ENCODE data around the gene HAVCR1.
"Not testable (repeated sequence)": the region's sequence is repeated elsewhere in the genome, so short reads cannot be mapped to it uniquely, and the experiment has no call there.

HAVCR1 gene

DNA sequence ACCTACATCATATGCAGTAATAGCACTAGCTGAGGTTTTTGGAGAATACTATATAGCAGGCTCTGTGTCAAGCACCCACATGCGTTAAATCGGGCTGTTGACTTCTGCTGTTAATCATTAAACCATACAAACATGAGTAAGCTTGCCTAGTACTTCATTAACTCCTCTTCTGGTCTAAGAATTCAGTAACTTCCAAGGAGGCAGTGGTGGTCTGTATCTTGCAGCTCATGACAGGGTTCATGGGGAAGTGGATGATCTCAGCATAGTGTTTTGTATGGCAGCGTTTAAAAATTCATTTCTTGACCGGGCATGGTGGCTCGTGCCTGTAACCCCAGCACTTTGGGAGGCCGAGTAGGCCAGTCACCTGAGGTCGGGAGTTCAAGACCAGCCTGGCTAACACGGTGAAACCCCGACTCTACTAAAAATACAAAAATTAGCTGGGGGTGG, at the start of gene HAVCR1:
Gene HAVCR1 (minus strand): TSS at position 24 of the 447 bp plus-strand sequence. CDS start 1,173 bp downstream, outside the sequence.
- DNase-seq = no peak

DNA sequence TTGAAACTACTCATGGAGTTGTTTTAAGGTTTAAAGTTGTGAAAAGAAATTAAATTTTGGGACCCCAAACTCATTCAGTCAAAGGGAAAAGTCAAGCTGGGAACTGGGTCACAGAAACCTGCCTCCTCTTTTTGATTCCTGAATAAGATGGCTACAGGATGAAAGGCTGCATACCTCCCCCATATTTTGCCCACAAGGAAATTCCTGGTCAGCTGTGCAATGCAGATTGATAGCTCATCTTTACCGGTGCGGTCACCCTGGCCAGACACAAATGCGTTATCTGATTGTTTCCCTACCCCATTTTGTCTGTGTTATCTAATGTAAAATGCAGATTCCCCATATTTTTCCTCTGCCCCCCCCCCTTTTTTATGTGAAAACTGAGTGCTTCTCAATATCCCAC, 48.6 kb upstream of the HAVCR1 start:
- no peak for DNase-seq

DNA sequence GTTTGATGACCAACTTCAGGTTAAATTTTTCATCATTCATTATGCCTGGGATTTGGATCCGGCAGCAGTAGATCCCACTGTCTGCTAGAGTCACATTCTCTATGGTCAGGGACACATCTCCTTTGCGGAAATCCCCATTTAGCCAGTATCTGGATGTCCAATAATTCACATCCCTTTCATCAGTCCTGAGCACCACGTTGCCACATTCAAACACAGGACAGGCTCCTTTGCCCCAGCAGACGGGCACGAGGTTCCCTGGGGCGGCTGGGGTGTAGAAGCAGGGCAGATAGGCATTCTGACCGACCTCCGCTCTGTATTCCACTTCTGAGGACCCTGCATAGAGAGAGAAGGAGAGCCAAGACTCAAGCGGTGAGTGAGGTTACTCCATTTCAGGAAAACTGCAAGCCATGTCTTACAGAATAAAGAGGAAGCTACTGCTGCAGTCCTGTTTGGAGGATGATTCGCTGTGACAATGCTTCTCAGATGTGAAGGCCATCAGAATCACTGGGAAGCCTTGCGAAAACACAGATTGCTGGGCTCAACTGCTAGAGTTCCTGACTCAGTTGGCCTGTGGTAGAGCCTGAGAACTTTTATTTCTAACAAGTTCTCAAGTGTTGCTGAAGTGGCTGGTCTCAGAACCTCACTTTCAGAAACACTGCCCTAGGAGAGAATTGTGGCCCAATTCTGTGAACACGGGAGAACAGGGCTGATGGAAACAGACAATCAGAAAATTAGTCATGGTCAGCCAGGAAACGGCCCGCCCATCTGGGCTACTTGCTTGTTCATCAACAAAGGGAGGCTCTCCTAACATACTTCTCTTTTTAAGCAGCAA, 47.9 kb upstream of the HAVCR1 start:
- DNase-seq = no peak

DNA sequence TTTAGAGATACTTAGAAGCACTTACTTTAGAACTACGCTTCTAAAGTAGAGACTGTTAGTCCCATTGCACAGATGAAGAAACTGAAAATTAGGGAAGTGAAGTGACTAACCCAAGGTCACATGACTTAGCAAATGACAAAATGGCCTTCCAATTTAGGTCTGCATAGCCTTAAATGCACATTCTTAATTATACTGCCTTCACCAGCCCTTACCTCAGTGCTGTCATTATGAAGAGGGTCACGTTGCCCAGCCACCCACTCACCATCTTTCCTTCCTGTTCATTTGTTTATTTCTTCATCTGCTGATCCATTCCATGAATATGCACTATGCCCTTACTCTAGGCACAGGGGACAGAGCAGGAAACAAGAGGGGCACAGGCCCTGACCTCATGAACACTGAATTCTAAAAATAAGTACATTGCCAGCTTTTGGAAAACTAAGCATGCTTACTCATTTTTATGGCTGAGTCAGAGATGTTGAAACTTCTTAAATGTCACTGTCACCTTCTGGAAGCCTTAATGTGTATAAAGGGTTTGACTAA, 41.3 kb upstream of the HAVCR1 start:
- no peak for DNase-seq

DNA sequence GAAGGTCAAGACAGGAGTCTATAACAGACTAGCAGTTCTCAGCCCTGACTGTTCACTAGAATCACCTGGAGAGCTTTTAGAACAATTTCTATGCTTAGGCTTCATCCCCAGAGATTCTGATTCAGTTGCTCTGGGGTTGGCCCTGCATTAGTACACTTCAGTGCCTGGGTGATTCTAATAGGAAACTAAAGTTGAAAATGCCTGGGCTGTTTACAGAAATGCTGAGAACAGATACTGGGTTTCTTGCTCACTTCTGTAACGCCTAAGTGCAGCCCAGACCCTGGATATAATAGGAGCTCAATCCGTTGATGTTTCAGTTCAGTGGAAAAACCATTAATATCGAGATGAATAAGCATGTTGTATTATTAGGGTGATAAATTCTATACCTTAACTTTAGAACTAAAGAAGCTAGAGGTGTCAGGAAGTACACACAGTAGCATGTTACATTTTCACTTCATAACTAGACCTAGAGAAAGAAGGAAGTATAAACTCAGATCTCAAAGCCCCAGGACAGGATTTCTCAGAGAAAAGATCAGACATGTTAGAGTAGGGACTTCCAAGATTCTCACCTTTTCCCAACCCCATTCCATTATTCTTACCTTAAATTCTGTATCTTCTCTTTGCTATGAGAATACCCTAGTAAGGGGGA, 29.6 kb upstream of the HAVCR1 start:
- no peak for DNase-seq

DNA sequence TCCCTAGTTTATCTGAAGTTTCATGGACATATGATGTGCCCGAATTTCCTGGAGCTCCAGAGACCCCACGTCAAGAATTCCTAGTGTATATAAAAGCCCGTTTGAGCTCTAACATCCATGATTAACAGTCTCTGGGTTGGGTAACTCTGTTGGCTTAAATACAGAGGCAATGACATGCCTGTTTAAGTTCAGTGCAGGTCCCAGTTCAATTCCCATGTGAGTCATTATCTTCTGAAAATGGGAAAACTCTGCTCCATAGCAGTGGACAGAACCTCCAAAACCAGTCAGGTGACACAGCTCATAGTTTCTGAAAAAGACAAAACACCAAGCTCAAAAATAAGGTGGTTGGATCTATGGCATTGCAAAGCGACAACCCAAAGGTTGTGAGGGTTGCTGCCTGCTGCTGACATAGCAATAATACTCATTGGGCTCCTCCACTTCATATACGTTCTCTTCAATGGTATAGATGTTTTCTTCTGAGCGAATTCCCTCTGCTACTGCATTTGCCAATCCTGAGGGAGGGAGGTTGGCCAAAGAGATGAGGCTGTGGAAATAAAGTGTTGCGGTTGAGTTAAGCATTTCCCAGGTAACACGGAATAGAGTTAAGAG, 27.9 kb upstream of the HAVCR1 start:
- DNase-seq = no peak

DNA sequence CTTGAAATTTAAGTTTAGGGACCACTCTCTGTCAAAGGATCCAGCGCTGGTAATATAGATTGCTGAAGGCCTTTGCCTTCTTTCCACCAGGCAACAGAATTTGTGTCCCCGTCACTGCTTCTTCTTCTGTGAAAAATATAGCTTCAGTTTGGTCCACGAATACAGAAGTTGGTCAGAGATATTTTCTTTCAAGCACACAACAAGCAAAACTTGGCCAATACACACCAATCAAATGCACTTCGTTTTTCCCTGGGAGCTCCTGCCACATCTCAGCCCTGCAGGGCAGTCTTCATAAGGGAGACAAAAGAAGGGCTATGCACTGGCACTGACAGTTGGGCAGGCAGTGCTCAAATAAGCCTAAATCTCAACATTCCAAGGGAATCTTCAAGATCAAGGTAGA, 27.0 kb upstream of the HAVCR1 start:
- no peak for DNase-seq

DNA sequence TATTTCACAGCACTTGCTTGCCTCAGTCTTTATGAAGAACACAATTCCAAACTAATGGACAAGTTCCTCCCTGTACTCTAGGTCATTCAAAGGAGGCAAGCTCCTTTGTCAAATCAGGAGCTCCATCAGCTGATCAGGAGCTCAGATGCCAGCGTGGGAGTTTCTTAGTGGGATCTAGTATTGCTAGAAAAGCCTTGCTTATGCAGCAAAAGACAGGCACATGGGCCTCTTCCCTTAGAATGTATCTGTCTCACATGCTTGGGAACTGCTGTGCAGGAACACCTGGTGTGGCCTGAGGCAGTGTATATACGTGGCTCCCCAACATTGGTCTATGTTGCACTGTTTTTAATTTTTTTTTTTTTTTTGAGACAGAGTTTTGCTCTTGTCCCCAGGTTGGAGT, 21.4 kb upstream of the HAVCR1 start:
- no peak for DNase-seq

DNA sequence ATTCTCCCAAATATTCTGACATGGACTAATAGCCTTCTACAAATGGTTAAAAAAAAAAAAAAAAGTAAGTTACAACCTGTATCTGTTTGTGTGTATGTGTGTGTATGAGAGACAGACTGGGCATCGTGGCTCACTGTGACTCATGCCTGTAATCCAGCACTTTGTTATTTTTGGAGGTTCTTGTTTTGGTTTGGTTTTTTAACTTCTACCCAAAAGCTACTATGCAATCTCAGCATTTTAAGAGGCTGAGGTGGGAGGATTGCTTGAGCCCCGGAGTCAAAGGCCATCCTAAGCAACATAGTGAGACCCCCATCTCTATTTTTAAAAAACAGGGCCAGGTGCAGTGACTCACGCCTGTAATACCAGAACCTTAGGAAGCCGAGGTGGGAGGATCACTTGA, 17.6 kb upstream of the HAVCR1 start:
- no peak for DNase-seq

DNA sequence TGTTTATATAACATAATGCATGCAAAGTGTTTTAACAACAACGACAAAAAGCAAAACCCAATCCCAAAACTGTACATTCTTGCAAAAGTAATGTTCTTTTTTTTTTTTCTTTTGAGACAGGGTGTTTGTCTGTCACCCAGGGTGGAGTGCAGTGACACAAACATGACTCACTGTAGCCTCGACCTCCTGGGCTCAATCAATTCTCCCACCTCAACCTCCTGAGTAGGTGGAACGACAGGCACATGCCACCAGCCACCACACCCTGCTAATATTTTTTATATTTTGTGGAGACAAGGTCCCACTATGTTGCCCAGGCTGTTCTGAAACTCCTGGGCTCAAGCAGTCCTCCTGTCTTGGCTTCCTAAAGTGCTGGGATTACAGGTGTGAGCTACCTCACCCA, 13.6 kb upstream of the HAVCR1 start:
- DNase-seq = no peak

DNA sequence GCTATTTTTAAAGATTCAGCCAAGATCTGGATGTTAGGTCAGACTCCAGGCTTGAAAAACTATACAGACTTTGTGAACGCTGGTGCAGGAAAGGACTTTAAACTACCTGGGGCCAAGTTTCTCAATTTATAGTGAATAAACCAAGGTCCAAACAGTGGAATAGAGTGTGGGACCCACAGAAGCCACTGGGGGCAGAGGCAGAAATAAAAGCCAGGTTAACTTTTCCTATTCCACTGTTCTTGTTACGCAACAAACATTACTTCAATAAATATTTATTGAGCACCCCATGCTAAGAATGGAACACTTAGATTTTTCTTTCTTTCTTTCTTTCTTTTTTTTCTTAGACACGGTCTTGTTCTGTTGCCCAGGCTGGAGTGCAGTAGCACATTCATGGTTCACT, 11.0 kb upstream of the HAVCR1 start:
- no peak for DNase-seq

DNA sequence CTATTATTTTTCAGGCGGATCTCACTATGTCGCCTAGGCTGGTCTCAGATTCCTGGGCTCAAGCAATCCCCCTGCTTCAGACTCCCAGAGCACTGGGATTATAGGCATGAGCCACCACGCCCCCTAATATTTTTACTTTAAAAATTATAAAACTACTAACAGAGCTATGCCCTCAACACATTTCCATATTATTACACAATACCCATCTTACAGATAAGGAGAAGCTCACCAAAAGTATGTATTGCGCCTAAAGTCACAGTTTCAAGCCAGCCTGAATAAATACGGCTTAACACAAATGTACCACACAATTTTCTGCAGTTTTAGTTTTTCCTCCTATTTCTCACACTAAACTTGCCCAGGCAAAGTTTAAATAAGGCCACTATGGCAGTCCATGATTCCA, 9.9 kb upstream of the HAVCR1 start:
- DNase-seq = no peak

DNA sequence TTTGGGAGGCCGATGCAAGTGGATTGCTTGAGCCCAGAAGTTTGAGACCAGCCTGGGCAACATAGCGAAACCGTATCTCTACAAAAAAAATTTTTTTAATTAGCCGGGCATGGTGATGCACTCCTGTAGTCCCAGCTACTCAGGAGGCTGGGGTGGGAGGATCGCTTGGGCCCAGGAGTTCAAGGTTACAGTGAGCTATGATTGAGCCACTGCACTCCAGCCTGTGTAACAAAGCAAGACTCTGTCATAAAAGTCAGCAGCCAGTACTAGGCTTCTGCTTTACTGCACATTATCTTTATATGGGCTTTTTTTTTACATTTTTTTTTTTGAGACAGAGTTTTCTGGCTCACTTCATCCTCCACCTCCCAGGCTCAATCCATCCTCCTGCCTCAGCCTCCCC, 9.4 kb upstream of the HAVCR1 start:
- DNase-seq = no peak

DNA sequence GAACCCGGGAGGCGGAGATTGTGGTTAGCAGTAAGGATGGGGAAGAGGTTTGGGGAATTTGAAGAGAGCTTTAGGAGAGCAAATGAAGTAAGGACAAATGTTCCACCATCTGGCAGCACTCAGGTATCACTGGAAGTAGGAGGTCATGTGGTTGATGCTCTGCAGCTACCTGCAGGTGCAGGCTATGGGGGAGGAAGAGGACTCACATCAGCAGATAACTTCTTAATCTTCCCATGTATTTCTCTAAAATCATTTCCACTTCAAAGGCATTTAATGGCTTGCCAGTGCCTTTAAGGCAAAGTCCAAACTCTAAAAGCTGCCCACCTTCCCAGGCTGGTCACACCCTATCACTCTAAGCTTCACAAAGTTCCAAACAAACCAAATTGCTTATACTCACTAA, 8.1 kb upstream of the HAVCR1 start:
- no peak for DNase-seq

DNA sequence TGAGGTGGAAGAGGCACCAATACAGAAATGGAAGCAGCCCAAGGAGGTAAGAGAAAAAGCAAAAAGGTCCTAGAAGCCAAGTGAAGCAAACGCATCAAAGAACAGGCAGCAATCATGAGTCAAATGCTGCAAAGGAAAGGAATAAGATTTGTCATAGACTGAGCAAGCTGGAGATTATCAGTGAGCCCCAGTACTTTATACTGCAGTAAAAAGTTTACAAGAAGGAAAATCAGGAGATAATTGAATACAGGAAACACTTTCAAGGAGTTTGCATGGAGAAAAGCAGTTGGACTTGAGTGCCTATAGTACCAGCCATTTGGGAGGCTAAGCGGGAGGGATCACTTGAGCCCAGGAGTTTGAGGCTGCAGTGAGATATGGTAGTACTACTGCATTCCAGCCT, 7.2 kb upstream of the HAVCR1 start:
- no peak for DNase-seq

DNA sequence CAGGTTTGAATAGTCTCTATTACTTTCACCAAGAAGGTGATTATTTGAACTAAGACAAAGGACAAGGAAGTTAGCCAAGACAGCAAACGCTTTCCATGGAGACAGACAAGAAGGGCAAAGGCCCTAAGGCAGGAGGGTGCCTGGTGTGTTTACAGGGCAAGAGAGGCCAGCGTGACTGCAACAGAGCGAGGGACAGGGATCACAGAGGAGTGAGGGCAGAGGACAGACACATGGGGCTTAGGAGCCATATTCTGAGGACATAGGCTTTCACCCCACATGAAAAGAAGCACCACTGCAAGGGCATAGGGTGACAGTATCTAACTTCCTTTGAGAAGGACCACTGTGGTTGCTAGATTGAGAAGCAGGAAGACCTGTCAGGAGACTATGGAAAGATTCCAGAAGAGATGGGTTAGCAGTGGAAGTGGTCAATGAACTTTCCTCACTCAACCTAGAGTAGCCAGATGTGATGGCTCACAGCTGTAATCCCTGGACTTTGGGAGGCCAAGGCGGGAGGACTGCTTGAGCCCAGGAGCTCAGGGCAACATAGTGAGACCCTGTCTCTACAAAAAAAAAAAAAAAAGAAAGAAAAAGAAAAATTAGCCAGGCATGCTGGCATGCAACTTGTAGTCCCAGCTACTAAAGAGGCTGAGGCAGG, 5.0 kb upstream of the HAVCR1 start:
- no peak for DNase-seq

DNA sequence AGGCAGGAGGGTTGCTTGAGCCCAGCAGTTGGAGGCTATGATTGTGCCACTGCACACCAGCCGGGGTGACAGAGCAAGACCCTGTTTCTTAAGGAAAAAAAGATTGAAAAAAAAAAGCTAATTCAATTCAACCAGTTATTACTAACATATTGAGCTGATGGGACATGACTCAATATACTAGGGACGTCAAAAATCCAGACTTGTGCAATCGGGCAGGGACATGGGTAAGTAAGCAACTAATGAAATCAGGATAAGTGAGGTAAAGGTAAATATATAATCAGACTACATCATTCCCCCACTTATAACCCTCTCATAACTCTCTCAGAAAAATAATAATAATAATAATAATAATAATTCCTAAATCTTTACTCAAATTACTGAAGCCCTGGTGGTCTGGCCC, 975 bp upstream of the HAVCR1 start:
- DNase-seq = no peak

DNA sequence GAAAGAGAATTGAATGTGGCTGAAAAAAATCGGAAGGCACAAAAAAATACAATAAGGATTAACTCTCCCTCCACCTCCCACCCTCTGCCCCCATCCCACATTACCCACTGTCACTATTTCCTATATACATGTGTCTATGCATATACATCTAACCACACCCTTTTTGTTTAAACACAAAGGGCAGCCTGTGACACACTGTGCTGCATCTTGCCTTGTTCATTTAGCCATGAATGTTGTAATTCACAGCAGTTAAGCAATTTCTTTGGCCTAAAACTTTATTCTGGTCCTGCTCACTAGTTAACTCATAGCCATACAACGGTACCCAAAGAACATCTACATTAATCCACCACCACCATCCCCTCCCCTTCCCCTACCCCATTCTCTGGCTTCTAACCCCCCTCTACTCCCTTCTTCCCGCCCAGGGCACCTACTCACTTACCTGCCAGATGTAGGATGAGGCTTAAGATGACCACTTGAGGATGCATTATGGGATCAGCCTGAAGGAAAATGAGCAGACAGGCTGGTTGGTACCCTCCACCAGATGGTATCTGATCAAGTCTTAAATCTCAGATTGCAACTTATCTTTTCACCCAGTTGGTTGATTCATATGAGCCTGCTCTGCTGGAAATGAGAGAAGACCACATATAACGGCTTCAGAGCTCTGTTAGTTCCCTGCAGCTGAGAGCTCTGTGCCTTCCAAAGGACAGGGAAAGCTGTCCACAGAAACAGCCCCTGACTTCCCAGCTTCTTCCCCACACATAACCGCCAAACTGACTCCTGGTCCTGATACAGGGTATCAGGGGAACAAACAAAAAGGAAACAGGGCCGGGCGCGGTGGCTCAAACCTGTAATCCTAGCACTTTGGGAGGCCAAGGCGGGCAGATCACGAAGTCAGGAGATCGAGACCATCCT, 1.2 kb downstream of the HAVCR1 start:
- DNase-seq = no peak

DNA sequence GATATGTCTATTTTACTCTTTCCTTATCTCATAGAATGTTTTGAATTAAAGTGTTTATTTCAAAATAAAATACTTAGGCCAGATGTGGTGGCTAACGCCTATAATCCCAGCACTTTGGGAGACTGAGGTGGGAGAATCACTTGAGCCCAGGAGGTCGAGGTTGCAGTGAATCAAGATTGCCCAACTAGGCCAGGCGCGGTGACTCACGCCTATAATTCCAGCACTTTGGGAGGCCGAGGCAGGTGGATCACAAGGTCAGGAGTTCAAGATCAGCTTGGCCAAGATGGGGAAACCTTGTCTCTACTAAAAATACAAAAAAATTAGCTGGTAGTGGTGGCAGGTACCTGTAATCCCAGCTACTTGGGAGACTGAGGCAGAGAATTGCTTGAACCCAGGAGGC, 2.1 kb downstream of the HAVCR1 start:
- DNase-seq = not testable (repeated sequence)

DNA sequence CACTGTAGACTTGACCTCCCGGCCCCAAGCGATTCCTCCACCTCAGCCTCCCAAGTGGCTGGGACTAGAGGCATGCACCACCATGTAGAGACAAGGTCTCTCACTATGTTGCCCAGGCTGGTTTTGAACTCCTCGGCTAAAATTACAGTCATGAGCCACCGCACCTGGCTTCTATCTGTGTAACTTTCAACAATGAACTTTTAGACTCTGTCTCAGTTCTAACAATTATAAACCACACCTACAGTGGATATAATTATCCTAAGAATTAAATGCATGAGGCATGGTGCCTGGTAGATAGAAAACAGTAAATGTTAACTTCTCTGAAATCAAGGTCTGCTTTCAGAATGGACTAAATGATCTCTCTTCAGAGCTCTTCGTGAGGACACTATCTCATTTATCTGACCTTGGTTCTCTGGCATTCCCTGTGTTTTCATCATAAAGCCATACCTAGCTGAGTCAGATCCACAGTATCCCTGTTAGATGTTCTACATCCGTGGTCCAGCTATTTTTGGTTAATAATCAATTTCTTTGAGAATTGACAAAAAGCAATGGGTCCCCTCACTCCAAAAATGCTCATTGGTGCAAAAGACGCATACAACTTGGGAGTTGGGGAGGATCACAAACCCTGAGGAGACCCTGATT, 7.2 kb downstream of the HAVCR1 start:
- no peak for DNase-seq

DNA sequence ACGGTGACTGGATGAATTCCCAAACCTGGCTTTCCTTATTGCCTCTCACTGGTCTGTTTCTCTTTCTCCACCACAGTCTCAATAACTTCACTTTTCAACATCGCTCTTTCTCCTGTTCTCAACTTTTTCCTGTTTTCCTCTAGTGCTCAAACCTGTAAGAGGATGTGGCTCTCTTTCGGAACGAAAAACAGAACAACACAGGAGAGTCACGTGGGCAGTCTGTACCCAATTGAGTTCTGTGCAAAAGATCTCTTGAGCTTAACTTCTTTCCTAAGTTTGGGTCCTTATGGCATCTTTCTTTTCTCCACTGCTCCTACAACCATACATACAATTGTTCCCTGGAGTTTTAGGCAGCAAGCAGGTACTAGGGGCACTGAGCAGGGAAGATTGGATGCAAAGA, 8.9 kb downstream of the HAVCR1 start:
- DNase-seq = no peak

DNA sequence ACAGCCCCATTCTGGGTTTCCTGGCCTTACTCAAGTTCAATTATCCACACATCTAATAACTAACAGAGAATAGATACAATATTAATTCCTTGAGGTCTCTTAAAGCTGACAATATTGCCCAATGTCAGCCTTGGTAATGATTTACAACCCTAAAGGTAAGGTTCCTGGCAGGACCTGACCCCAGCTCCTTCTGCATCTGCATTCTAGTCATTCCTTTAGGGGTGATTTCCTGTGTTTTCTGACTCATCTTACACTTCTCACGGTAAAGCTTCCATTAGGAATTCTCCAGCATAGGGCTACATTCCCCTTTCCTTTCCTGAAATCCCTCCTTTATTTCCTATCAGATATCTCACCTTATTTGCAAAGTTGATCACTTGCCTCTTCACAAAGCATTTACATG, 9.3 kb downstream of the HAVCR1 start:
- DNase-seq = no peak
